ENCODE results near the gene GRM1.

- TF ChIP-seq POLR2AphosphoS5 (IDR thresholded peaks at IDR 0.05; ENCODE audit: low read depth) (no peak), CTCF (IDR thresholded peaks at IDR 0.05; ENCODE audit: insufficient read depth, low read length) (no peak), GABPA (IDR thresholded peaks at IDR 0.05; ENCODE audit: low read depth) (no peak)
These were observed 373.6 kb downstream of the GRM1 start for GRCh38 chr6:146402476-146402875.

Measured in HL-60 (cell line).